Ramos (cell line): Measurements from ENCODE around the gene LMNA.
"Not testable (repeated sequence)": the region's sequence is repeated elsewhere in the genome, so short reads cannot be mapped to it uniquely, and the experiment has no call there.

Source experiments
- in situ Hi-C: fragments of 300-500 bp; cut with MboI; formaldehyde crosslinking; loops from one replicate; pipeline ENCODE4 v1.14.3; 2022; ENCODE audit warnings: low sequenced_read_pairs; ENCODE audit not compliant: unreplicated experiment

The LMNA gene

DNA sequence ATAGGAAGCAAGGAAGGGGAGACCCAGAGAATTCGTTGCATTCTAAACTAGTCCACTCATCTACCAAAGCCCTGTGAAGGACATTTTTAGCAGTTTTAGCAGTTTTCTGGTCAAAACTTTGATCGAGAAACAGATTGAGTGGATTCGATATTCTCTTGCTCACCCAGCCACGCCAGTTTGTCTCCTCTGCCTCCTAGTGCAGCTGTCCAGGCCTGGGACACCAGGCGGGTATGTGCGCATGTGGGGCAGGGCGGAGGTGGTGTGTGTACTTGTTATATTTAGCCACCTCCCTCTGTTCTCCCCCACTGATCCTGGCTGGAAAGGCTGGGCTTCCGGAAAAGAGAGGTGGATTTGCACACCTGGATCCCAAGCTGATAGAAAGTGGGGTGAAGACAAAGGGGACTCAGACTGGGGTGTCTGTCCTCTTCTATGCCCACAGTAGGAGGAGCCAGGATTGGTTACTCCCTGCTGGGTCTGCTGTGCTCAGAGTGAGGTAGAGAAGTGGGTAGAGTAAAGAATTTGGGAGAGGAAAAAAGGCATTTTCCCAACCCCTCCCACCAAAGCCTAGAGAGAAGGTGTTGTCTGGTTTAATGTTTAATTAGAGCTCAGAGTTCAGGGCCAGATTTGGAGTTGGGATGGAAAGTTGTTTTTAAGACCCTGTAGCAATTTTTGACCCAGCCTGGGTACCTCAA lies 3.8 kb downstream of the LMNA start:
- in situ Hi-C loops = no loop called here

DNA sequence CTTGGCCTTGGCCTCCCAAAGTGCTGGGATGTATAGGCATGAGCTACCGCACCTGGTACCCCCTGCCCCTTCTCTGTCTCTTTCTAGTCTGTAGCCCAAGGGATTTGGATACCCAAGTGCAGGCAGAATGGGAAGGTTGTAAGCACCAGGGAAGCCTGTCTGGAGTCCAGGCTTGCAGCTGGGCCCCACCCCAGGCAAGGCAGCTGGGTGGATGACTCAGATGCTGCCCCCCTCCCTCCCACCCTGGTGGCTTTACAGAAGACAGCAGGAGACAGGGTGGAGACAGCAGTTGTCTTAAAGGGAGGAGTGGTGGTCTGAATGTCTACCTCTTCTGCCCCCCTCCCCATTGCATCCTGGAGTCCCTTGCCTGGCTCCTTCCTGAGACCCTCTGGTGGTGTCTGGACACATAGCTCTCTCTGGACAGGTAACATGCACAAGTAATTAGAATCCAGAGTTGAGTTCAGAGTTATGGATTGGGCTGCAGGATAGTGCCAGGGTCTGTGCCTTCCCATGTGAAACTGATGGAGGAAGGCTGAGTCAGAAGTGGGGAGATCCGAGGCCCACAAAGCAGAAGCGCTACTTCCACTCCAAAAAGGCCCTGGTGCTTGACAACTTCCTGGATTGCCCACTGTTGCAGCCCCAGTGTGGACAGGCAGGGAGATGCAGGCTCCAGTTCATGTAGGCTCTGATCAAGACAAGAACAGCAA lies 5.1 kb downstream of the LMNA start:
- in situ Hi-C loops = no loop called here

DNA sequence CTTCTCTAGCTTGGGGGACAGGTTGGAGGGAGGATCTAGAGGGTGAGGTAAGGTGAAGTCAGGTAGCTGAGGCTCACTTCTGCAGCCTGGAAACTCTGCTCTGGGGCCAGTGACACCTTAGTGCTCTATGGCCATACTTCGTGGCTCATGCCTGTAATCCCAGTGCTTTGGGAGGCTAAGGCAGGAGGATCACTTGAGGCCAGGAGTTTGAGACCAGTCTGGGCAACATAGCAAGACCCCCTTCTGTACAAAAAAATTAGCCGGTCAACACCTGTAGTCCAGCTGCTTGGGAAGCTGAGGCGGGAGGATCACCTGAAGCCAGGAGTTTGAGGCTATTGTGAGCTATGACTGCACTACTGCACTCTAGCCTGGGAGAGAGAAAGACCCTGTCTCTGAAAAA lies 5.8 kb downstream of the LMNA start:
- in situ Hi-C loops = no loop called here

DNA sequence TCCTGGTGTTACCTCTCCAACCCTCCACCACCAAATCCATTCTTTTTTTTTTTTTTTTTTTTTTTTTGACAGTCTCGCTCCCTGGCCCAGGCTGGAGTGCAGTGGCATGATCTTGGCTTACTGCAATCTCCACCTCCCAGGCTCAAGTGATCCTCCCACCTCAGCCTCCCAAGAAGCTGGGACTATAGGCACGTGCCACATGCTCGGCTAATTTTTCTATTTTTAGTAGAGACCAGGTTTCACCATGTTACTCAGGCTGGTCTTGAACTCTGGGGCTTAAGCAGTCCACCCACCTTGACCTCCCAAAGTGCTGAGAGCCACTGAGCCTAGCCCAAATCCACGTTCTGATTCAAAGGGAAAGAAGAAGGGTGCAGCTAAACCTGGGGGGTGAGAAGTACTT lies 6.5 kb downstream of the LMNA start:
- in situ Hi-C loops = not testable (repeated sequence)

DNA sequence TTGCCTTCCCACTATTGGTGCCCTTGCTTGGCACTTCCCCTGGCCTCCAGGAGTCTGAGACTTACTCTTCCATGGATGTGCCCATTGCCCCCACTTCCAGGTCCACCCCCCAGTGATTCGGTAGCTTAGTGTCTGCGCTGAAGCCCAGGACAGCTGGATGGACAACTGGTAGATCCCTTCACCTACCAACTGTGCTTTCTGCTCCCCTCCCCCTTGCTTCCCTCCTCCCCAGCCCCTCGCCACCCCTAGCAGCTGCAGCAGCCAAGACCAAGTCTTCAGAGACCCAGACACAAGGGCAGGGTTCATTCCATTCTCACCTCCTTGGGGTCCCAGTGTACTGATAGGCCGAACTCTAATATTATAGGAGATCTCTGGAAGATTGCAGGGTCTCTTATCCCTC lies 6.9 kb downstream of the LMNA start:
- in situ Hi-C loops = no loop called here

DNA sequence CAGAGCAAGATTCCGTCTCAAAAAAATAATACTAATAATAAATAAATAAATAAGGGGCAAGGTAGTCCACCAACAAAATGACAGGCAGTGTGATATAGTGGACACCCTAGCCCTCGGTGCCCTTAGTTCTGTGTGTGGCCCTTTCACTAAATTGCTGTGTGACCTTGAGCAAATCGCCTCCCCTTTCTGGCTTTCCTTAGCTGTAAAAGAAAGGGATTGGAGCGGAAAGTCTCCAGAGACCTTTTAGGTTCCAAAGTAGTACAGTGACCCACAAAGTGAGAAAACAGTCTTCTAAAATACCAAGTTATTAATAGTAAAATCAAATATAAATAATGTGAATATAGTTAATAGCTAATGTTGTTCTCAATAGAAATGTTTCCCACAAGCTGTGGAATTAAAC lies 7.6 kb downstream of the LMNA start:
- in situ Hi-C loops = no loop called here

DNA sequence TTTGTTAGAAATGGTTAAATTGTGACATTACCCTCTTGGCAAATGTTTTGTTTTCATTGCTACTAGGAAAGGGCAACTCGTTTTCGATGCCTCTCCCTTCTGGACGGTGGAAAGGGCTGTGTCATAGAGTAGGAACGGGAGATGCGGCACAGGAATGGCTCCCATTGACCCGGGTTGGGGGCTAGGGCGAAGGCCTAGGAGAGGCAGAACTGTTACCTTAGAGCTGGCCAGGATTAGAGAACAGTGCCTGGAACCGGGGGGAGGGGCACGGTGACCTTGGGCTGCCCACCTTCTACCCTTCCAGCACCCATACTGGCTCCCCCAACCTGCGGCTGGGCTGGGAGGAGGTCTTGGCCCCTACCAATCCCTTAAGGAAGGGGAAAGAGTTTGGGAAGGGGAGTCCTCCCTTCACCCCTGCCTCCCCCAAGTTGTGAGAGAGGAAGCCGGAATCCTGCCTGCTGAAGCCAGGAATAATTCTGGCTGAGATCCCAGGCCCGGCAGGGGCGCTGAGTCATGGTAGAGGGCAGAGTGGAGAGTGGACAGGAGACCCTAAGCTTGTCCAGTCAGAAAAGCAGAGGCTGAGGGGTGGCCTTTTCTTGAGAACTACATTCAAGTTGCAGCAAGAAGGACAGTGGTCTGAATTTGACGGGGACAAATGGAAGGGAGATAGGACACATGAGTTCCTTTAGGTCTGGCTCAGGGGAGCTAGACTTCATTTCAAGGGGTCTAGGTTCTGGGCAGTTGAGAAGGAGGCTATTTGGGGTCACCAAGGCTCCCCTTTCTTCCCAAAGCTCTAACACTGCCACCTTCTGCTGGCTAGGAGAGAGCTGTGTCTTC lies 8.2 kb downstream of the LMNA start:
- in situ Hi-C loops = no loop called here

DNA sequence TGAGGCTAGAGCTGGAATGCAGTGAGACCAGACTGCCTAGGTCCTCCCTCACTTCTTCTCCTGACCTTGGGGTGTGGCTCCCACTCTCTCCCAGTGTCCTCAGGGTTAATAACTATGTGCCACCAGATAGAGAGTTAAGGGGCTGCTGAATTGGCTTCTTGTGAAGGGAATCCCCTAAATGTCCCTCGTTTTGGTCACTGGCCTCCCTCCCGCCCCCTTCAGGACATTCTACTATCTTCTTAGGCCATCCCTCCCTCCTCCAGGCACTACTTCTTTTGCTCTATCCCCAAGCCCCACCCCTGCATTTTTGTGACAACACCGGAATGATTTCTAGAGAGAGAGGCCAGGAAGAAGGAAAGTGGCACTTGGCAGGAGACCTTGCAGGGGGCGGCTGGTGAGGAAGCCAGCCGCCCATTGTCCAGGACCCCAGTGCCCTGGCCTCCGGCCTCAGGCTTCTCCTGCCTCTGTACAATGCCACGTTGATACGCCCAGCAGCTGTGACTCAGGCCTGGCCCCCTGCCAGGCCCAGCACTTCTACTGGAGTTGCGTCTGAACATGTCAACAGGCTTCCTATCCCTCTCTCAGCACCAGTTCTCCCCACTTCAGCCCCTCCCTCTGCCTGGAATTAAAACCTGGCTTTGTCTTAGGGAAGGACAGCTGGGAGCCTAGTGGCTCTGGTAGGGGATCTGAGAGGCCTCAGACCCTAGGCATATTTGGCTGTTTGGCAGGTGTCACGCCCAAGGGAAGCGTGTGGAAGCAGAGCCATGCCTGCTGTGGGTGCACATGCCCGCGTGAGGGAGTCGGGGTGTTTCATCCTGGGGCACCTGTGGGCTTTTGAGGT lies 9.1 kb downstream of the LMNA start:
- in situ Hi-C loops = no loop called here

DNA sequence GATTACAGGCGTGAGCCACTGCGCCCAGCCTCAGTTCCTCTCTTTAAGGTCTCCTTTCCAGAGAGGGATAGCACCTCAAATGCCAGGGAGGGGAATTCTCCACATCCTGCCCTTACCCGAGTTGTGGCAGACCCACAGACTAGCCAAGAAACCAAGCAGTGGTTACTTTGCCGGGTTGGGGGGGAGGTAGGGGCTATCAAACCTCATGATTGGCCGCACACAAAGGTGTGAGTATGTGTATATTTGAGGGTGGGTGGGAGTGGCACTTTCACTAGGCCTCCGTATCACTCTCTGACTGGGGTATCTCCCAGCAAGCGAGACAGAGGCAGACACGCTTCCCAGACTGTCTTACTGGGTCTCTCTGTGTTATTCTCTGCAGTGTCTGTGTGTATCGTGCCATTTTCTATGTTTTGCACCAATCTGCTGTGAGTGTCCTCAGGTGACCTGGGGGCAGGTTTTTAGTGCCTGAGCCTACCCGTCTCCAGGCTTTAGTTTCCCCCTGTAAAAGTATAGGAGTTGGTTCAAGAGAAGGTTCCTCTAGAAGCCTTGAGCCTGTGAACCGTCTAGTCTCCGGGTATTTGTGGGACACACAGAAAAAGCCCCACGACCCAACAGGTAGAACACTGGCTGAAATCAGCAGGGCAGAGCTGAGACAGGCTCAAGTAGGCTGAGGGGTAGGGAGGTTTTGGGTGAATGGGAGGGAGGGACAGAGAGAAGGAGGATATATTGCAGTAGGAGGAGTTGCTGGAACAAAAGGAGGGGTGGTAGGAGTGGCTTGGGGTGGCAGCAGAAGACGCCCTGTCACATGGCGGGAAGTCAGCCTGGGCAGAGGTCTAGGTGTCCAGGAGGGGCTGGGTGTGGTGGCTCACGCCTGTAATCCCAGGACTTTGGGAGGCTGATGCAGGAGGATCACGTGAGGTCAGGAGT lies 10.3 kb downstream of the LMNA start:
- in situ Hi-C loops = no loop called here

DNA sequence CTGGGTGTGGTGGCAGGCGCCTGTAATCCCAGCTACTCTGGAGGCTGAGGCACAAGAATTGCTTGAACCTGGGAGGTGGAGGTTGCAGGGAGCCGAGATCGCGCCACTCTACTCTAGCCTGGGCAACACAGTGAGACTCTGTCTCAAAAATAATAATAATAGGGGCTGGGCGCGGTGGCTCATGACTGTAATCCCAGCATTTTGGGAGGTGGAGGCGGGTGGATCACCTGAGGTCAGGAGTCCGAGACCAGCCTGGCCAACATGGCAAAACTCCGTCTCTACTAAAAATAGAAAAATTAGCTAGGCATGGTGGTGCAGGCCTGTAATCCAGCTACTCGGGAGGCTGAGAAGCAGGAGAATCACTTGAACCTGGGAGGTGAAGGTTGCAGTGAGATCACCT lies 11.0 kb downstream of the LMNA start:
- in situ Hi-C loops = not testable (repeated sequence)

DNA sequence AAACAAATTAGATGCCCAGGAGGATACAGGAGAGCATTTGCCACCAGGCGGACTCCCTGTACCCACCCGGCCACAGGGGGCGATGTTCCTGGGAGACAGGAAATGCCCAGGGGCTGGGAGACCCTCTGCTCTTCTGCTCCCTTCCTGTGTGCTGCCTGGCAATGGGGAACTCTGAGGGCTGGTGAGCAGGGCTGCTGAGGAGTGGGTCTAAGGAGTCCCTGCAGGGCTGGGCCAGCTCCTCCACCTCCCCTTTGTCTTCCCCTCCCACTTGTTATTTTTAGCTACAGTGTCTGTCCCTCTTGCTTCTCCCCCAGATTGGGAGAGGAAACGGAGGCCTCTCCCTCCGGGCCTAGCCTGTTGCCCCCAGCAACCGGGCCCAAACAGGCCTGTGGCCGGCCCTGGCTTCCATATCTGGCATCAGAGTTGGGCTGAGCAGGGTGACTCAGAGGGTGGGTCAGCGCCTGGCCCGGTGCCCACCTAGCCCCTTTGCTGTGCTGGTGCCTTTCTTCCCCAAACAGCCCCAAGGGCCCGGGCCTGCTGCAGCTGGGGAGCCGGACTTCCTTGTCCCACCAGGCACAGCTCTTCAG lies 11.6 kb downstream of the LMNA start:
- in situ Hi-C loops = no loop called here

DNA sequence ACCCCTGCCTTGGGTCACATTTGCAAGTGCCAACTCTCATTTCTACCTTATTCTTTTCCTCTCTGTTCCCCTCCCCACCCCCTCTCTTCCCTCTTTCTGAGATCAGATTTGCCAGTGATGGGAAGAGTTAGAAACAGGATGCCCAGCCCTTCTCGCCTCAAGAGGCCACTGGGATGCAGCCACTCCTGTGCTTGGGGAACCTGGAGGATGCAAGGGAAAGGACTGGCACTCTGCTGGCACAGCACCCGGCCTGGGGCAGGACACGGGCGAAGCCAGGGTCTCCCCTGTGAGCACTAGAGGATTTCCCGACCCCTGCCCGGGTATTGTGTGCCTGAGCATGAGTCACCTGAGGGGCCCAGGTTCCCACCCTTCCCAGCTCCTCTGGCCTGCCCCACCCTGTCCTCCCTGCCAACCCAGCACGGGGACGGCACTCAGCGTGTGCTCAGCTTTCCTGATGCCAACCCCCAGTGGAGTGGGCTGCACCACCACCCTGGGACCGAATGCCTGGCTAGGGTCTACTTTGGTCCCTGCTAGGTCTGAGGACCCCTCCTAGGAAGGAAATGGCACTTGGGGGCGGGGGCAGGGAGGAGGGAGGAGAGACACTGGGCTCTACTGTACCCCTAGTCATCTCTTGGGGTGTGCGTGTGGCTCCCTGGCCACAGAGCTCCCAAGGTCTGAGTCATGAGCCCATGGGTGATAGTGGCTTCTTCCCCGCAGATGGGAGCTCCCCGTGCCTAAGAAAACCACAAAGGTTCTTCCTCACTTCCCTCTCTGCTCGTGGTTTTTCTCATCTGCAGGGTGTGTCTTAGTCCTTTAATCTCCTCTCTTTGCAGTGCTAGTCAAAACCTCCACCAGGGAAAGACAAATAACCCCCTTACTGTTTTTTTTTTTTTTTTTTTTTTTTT lies 12.4 kb downstream of the LMNA start:
- in situ Hi-C loops = no loop called here

DNA sequence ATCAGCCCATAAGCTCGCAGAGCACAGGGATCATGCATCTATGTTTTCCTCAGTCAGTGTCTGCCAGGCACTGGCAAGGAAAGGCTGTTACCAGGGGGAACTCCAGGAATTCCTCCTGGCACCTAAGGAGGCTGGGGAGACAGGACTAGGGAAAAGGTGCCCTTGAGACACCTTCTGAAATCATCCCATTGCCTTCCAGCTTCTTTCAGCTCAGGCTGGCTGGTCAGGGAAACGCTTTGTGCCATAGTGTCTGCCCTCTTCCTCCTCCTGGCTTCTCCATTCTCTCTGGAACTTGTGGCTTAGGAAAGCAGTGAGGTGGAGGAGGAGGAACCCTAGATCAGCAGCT lies 13.8 kb downstream of the LMNA start:
- in situ Hi-C loops = no loop called here

DNA sequence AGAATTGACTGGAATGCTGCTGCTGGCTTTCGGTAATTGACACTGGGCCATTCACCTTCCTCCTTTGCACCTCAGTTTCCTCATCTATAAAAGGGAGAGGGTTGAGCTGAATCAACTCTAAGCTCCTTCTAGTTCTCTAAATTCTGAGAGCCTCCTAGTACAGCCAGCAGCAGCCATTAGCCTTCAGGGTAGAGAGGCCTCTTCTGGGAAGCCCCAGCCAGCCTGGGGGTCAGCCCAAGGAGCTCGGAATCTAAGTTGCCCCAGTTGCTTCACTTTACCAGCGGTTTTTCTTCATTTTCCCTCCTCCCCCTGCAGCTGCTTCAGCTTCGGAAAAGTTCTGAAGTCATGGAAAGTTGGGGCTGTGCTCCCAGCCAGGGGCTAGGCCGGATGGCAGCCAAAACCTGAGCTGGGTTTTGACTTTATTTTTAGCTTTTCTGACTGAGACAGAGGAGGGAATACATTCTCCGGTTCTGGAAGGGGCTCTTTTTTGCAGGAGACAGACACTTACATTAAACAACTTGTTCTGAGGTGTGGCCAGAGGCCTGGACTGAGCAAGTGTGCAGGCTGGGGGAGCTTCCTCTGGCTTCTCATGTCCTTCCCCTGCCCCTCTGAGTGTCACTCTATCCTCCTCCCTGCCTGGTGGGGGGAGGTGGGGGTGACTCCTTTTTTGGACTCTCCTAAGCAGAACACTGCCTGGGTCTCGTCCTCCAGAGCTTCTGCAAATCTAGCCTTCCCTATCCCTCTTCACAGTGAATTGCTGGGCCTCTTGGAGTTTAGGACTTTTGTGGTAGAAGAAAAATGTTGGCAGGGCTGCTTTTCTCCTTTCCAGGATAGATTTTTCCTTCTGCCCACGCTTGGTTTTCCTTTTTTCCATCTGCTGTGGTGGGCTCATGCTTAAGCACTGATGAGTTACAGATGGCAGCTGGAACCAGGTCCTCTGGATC lies 14.4 kb downstream of the LMNA start:
- in situ Hi-C loops = no loop called here

DNA sequence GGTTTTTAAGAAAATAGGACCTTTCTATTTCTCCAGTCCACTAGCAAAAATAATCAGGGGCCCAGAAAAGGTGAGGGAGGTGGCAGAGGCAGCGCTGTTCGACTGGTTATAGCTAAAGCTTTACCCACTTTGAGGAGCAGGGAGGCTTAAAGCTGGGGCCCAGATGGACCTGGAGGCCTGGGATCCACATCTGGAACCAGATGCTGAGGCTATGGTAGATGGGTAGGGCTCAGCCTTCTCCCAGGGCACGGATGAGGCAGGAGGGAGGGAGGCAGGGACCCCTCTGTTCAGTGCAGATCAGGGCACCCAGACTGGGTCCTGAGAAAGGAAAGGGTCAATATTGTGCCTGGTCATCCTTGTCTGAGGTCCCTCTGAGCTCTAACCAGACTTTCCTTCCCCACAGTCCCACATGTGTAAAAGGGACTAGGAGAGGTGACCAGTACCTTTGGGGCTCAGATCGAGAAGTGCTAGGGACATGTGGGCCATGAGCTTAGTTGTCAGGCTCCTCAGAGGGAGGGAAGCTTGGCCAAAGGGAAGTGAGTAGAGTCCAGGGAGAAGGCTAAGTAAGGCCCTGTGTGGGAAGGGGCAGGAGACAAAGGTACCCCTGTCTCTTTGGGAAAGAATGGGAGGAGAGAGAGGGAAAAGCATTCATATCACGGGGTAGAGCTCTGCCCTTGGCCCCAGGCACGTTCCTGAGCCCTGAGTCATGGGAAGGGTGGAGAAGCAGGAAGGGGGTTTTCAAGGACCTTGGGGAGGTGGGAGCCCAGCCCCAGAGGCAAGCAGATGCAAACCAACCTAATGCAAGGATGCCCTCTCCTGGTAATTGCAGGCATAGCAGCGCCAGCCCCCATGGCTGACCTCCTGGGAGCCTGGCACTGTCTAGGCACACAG lies 15.4 kb downstream of the LMNA start:
- in situ Hi-C loops = loop anchor here (5.0 kb wide), 1 partner anchor 38 kb away; no protein-coding TSS in a partner anchor

DNA sequence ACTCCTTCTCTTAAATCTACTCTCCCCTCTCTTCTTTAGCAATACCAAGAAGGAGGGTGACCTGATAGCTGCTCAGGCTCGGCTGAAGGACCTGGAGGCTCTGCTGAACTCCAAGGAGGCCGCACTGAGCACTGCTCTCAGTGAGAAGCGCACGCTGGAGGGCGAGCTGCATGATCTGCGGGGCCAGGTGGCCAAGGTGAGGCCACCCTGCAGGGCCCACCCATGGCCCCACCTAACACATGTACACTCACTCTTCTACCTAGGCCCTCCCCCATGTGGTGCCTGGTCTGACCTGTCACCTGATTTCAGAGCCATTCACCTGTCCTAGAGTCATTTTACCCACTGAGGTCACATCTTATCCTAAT lies 16.0 kb downstream of the LMNA start:
- in situ Hi-C loops = loop anchor here (5.0 kb wide), 1 partner anchor 38 kb away; no protein-coding TSS in a partner anchor
